H1 (cell line): ENCODE results near the gene NDUFS7. TPM values are rescaled to one million over a fixed set of nuclear protein-coding genes. Genes with fewer than 3 reads are reported as not detected.

Source experiments
- FOSL1 ChIP-seq: IDR thresholded peaks from 2 replicates; pipeline ENCODE4 v1.6.1; 2011; ENCODE audit warnings: mild to moderate bottlenecking, low read depth, low read length, moderate library complexity; ENCODE audit not compliant: insufficient read depth
- HDAC2 ChIP-seq, 2 experiments: fragments of 300-600 bp in 1 of 2; sonication (generic) in 1 of 2; IDR thresholded peaks; 2 replicates each; pipeline ENCODE4 v1.6.1; 2011 to 2012; ENCODE audit warnings: low read depth in 2 of 2, low read length in 2 of 2, mild to moderate bottlenecking in 2 of 2, moderate library complexity in 2 of 2, borderline replicate concordance in 1 of 2, inconsistent platforms in 1 of 2
- HDAC6 ChIP-seq: IDR thresholded peaks from one replicate; pipeline ENCODE4 v1.7.1; 2012; ENCODE audit warnings: low read depth, mild to moderate bottlenecking, inconsistent platforms, low read length, moderate library complexity
- KDM4A ChIP-seq: IDR thresholded peaks from one replicate; pipeline ENCODE4 v1.7.1; 2012; ENCODE audit warnings: low read depth, mild to moderate bottlenecking, moderate library complexity, low read length, inconsistent platforms; ENCODE audit not compliant: severe bottlenecking
- RFX5 ChIP-seq: IDR thresholded peaks from 2 replicates; pipeline ENCODE4 v1.6.1; 2011; ENCODE audit warnings: low read depth, low read length, improper control_type of control experiment, borderline replicate concordance
- polyA plus RNA-seq, 7 experiments: library from polyadenylated mRNA; depleted of rRNA in 3 of 7; stranded (reverse) in 5 of 7; unstranded in 2 of 7; fragments of >200 nt in 5 of 7; fragments of 200-250 nt in 2 of 7; gene quantifications; 1 replicate in 5 of 7; 2 replicates in 1 of 7; 4 replicates in 1 of 7; pipeline versions ENCODE4 v1.2.1 to v1.2.3, GENCODE V29; 2011 to 2013; ENCODE audit warnings: missing spikeins in 2 of 7, mixed read lengths in 2 of 7
- total RNA-seq: library from RNA; stranded (reverse); fragmentation: NEBNext Ultra II Directional; extraction: Animal tissue kit (Norgen Biotek cat#: 25700); gene quantifications from 2 replicates; pipeline ENCODE4 v1.2.1, GENCODE V29; 2021

Gene NDUFS7
- total and polyA plus RNA-seq, 2 of the 8 experiments (the other 6 are each of a cell fraction or from before 2014, with no cell fraction given) = 78.1 to 309 TPM

GRCh38 chr19:1432507-1432887 is 48.8 kb downstream of the NDUFS7 start (continued):
- TF ChIP-seq KDM4A = no peak
- TF ChIP-seq RFX5 = no peak
- no peak for TF ChIP-seq HDAC2 (IDR thresholded peaks at IDR 0.05; ENCODE audit: borderline replicate concordance in 1 of 2, low read depth in 2 of 2, low read length in 2 of 2)
- no peak for TF ChIP-seq HDAC6
- TF ChIP-seq FOSL1 = no peak
- TF ChIP-seq, all 59 proteins: peak for 0
